BLaER1 (cell line): ENCODE data around the gene SLC16A1.
"Not testable (repeated sequence)": the region's sequence is repeated elsewhere in the genome, so short reads cannot be mapped to it uniquely, and the experiment has no call there.

Source experiments
- H3K27ac ChIP-seq: shearing (Covaris generic); formaldehyde crosslinking; 2 replicates; pipeline ENCODE4 v1.8.1; 2022
- H3K27me3 ChIP-seq: shearing (Covaris generic); formaldehyde crosslinking; 2 replicates; pipeline ENCODE4 v1.8.1; 2022
- H3K36me3 ChIP-seq: shearing (Covaris generic); formaldehyde crosslinking; 2 replicates; pipeline ENCODE4 v1.8.1; 2022
- H3K4me1 ChIP-seq: shearing (Covaris generic); formaldehyde crosslinking; 2 replicates; pipeline ENCODE4 v1.8.1; 2022
- H3K4me2 ChIP-seq: shearing (Covaris generic); formaldehyde crosslinking; 2 replicates; pipeline ENCODE4 v1.8.1; 2022
- H3K4me3 ChIP-seq: shearing (Covaris generic); formaldehyde crosslinking; 2 replicates; pipeline ENCODE4 v1.8.1; 2022
- H3K9ac ChIP-seq: shearing (Covaris generic); formaldehyde crosslinking; 2 replicates; pipeline ENCODE4 v1.8.1; 2022
- H3K9me3 ChIP-seq: shearing (Covaris generic); formaldehyde crosslinking; 2 replicates; pipeline ENCODE4 v1.8.1; 2022
- H4K20me1 ChIP-seq: shearing (Covaris generic); formaldehyde crosslinking; 2 replicates; pipeline ENCODE4 v1.8.1; 2022
- Cebpa-rat ChIP-seq: shearing (Covaris generic); IDR thresholded peaks from 2 replicates; pipeline ENCODE4 v1.8.1; 2022

The SLC16A1 gene

GRCh38 chr1:112990271-112990670, 34.3 kb upstream of the SLC16A1 start:
- no peak for TF ChIP-seq Cebpa-rat
- Histone ChIP-seq H4K20me1 (no peaks in the 10 kb centered on the region), H3K27me3 (no peaks in the 10 kb centered on the region), H3K4me2 (no peak overlapping the region), H3K9ac (no peak overlapping the region), H3K36me3 (peaks cover 13% of the 10 kb centered on the region), H3K9me3 (no peaks in the 10 kb centered on the region), H3K27ac (no peak overlapping the region), H3K4me1 (no peaks in the 10 kb centered on the region), H3K4me3 (no peak overlapping the region)

GRCh38 chr1:112988367-112988766, 32.4 kb upstream of the SLC16A1 start:
- TF ChIP-seq Cebpa-rat: no peak
- H3K27me3 ChIP-seq: no peaks in the 10 kb centered on the region
- H3K4me3 ChIP-seq: no peak overlapping the region
- H3K4me1 ChIP-seq: peaks cover 8% of the 10 kb centered on the region
- H3K9ac ChIP-seq: no peak overlapping the region
- H3K36me3 ChIP-seq: peaks cover 24% of the 10 kb centered on the region
- no peak overlapping the region for H3K4me2 ChIP-seq
- H4K20me1 ChIP-seq: no peaks in the 10 kb centered on the region
- H3K9me3 ChIP-seq: no peaks in the 10 kb centered on the region
- H3K27ac ChIP-seq: no peak overlapping the region

- H3K36me3 ChIP-seq: peaks cover 24% of the 10 kb centered on the region
- no peak for TF ChIP-seq Cebpa-rat
- H3K27me3 ChIP-seq: no peaks in the 10 kb centered on the region
- no peak overlapping the region for H3K4me2 ChIP-seq
- no peak overlapping the region for H3K4me3 ChIP-seq
- H4K20me1 ChIP-seq: no peaks in the 10 kb centered on the region
- H3K9ac ChIP-seq: no peak overlapping the region
- H3K4me1 ChIP-seq: peaks cover 19% of the 10 kb centered on the region
- H3K27ac ChIP-seq: no peak overlapping the region
- no peaks in the 10 kb centered on the region for H3K9me3 ChIP-seq
Measured at GRCh38 chr1:112985123-112985522, 29.1 kb upstream of the SLC16A1 start.

- Histone ChIP-seq H3K27me3 (no peaks in the 10 kb centered on the region), H4K20me1 (no peaks in the 10 kb centered on the region), H3K9me3 (no peaks in the 10 kb centered on the region), H3K36me3 (peaks cover 24% of the 10 kb centered on the region), H3K4me1 (peaks cover 29% of the 10 kb centered on the region), H3K4me2 (peak overlapping the region; percentile 68), H3K9ac (0 out of 2 replicates have a peak overlapping the region, but pooled peaks have one; percentile 17), H3K27ac (peak overlapping the region; percentile 39; the same call in 1 of the 2 replicates), H3K4me3 (no peak overlapping the region)
- no peak for TF ChIP-seq Cebpa-rat
Measured at GRCh38 chr1:112983537-112984131, 27.6 kb upstream of the SLC16A1 start.

GRCh38 chr1:112982853-112983536, 27.0 kb upstream of the SLC16A1 start:
- Histone ChIP-seq H3K4me3 (no peak overlapping the region), H3K27ac (peak overlapping the region; percentile 39; the same call in 1 of the 2 replicates), H3K9me3 (no peaks in the 10 kb centered on the region), H4K20me1 (no peaks in the 10 kb centered on the region), H3K36me3 (peaks cover 24% of the 10 kb centered on the region), H3K4me1 (peaks cover 36% of the 10 kb centered on the region), H3K9ac (peak overlapping the region; percentile 17), H3K27me3 (no peaks in the 10 kb centered on the region), H3K4me2 (peak overlapping the region; percentile 68)
- TF ChIP-seq Cebpa-rat: no peak

GRCh38 chr1:112982328-112982727, 26.3 kb upstream of the SLC16A1 start:
- H3K9me3 ChIP-seq: no peaks in the 10 kb centered on the region
- no peak overlapping the region for H3K4me3 ChIP-seq
- H3K4me1 ChIP-seq: peaks cover 36% of the 10 kb centered on the region
- no peaks in the 10 kb centered on the region for H3K27me3 ChIP-seq
- no peak for TF ChIP-seq Cebpa-rat
- H4K20me1 ChIP-seq: no peaks in the 10 kb centered on the region
- H3K4me2 ChIP-seq: peak overlapping the region; percentile 68
- H3K36me3 ChIP-seq: peaks cover 24% of the 10 kb centered on the region
- H3K27ac ChIP-seq: peak overlapping the region; percentile 39; the same call in 1 of the 2 replicates
- peak overlapping the region; percentile 17; the same call in 1 of the 2 replicates for H3K9ac ChIP-seq

- H3K9ac ChIP-seq, H3K27ac ChIP-seq, H3K4me3 ChIP-seq, H3K27me3 ChIP-seq, H4K20me1 ChIP-seq, H3K9me3 ChIP-seq, H3K4me2 ChIP-seq: not testable (repeated sequence)
- H3K36me3 ChIP-seq: peaks cover 24% of the 10 kb centered on the region
- peaks cover 36% of the 10 kb centered on the region for H3K4me1 ChIP-seq
Measured at GRCh38 chr1:112981834-112982233, 25.8 kb upstream of the SLC16A1 start.

- Histone ChIP-seq H3K27me3 (no peaks in the 10 kb centered on the region), H4K20me1 (no peaks in the 10 kb centered on the region), H3K4me3 (no peak overlapping the region), H3K4me1 (peaks cover 36% of the 10 kb centered on the region), H3K4me2 (no peak overlapping the region), H3K9ac (no peak overlapping the region), H3K36me3 (peaks cover 23% of the 10 kb centered on the region), H3K27ac (no peak overlapping the region), H3K9me3 (no peaks in the 10 kb centered on the region)
- TF ChIP-seq Cebpa-rat: no peak
Measured at GRCh38 chr1:112981426-112981825, 25.4 kb upstream of the SLC16A1 start.

GRCh38 chr1:112975336-112975735, 19.3 kb upstream of the SLC16A1 start:
- Histone ChIP-seq H3K27ac (no peak overlapping the region), H3K36me3 (peaks cover 26% of the 10 kb centered on the region; the same call in 1 of the 2 replicates), H4K20me1 (no peaks in the 10 kb centered on the region), H3K4me2 (no peak overlapping the region), H3K9ac (no peak overlapping the region), H3K4me1 (peaks cover 17% of the 10 kb centered on the region), H3K9me3 (no peaks in the 10 kb centered on the region), H3K4me3 (no peak overlapping the region), H3K27me3 (no peaks in the 10 kb centered on the region)
- TF ChIP-seq Cebpa-rat: no peak

- H3K4me1 ChIP-seq: peaks cover 17% of the 10 kb centered on the region
- no peaks in the 10 kb centered on the region for H3K27me3 ChIP-seq
- H3K9me3 ChIP-seq: no peaks in the 10 kb centered on the region
- no peak overlapping the region for H3K27ac ChIP-seq
- no peak overlapping the region for H3K4me3 ChIP-seq
- TF ChIP-seq Cebpa-rat: no peak
- H3K4me2 ChIP-seq: no peak overlapping the region
- no peak overlapping the region for H3K9ac ChIP-seq
- H3K36me3 ChIP-seq: peaks cover 31% of the 10 kb centered on the region; the same call in 1 of the 2 replicates
- H4K20me1 ChIP-seq: no peaks in the 10 kb centered on the region
Measured at GRCh38 chr1:112974646-112975045, 18.6 kb upstream of the SLC16A1 start.
